C4-2B (cell line): ENCODE results near the gene CDK13.
A peak's percentile ranks its signal among the peaks of the same experiment; 100 is the strongest.

ENCODE experiments used
- H3K27ac ChIP-seq: fragments of 450-650 bp; 2 replicates; pipeline ENCODE4 v1.5.1; 2017
- ZFX ChIP-seq: fragments of 450-650 bp; IDR thresholded peaks from 2 replicates; pipeline ENCODE4 v1.6.1; 2017
- TF ChIP-seq, protein P1 (sequence below): fragments of 450-650 bp; conservative IDR thresholded peaks from 2 replicates; pipeline ENCODE4 v1.5.1; 2017; ENCODE audit warnings: mild to moderate bottlenecking

CDK13 gene

DNA sequence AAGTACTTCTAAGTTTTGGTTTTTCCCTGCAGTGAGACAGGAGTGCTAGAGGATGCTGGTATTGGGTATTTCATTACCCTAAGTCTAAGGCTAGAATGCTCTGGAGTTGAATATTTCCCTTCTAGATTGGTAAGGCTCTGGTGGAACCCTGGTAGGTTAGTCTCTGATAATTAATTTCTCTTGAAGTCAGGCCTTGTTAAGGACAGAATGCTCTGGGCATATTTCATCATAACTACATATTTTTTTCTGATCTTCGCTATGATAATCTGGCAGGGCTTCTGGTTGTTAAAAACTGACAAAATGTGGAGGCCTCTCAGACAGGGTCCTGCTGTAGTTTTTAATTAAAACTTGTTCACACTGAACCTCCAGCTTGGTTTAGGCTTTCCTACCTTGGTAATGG lies 83.8 kb downstream of the CDK13 start:
- TF ChIP-seq, protein P1, sequence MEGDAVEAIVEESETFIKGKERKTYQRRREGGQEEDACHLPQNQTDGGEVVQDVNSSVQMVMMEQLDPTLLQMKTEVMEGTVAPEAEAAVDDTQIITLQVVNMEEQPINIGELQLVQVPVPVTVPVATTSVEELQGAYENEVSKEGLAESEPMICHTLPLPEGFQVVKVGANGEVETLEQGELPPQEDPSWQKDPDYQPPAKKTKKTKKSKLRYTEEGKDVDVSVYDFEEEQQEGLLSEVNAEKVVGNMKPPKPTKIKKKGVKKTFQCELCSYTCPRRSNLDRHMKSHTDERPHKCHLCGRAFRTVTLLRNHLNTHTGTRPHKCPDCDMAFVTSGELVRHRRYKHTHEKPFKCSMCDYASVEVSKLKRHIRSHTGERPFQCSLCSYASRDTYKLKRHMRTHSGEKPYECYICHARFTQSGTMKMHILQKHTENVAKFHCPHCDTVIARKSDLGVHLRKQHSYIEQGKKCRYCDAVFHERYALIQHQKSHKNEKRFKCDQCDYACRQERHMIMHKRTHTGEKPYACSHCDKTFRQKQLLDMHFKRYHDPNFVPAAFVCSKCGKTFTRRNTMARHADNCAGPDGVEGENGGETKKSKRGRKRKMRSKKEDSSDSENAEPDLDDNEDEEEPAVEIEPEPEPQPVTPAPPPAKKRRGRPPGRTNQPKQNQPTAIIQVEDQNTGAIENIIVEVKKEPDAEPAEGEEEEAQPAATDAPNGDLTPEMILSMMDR = no peak
- TF ChIP-seq ZFX = no peak
- no peak overlapping the region for H3K27ac ChIP-seq

DNA sequence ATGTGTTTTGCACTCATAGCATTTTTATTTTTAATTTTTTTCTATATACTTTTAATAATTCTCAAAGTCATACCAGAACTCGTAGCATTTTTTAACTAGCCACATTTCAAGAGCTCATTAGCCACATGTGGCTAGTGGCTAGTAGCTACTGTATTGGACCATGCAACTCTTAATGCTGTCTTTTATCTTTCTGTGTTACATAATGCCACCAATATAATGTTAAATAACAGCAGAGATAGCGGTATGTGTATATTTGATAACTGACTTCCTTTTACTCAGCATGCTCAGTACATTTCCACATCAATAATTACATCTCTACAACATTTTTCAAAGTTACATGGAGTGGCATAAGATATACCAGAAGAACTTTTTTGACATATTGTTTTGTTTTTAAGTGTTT lies 91.4 kb downstream of the CDK13 start:
- TF ChIP-seq, protein P1 = no peak
- no peak for TF ChIP-seq ZFX
- H3K27ac ChIP-seq = no peak overlapping the region

DNA sequence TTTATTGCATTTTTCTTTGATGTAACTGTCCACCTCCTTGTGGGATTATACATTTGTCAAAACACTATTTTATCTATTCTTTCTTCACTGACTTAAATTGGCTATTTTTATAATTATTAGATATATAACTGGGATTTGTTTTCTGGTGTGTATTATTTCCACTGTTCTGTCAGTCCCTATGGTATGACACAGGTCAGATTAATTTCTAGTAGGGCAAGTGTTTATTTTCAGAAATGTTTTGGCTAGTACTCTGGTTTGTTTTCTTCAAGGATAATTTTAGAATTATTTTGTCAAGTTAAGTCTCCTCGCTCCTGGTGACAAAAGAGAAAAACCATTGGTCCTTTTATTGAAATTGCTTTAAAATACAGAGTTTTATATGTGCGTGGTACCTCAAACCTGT lies 93.1 kb downstream of the CDK13 start:
- TF ChIP-seq, protein P1 = no peak
- no peak for TF ChIP-seq ZFX
- H3K27ac ChIP-seq = no peak overlapping the region

DNA sequence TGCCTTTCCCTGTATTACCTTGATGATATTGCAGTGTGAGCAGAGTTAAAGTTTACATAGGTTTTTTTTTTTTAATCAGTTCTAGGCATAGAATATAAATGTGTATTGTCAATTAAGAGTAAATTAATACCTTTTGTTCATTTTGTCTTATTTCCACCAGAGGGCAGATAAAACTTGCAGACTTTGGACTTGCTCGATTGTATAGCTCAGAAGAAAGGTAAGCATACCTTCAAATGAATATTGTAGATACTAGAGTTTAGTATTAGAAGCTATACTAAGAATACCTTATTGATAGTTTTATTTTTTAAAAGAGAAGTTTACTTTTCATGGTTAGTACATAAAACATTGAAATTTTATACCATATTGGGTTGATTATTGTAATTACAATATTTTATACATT lies 97.6 kb downstream of the CDK13 start:
- TF ChIP-seq, protein P1 = peak; percentile 53
- no peak for TF ChIP-seq ZFX
- no peak overlapping the region for H3K27ac ChIP-seq

DNA sequence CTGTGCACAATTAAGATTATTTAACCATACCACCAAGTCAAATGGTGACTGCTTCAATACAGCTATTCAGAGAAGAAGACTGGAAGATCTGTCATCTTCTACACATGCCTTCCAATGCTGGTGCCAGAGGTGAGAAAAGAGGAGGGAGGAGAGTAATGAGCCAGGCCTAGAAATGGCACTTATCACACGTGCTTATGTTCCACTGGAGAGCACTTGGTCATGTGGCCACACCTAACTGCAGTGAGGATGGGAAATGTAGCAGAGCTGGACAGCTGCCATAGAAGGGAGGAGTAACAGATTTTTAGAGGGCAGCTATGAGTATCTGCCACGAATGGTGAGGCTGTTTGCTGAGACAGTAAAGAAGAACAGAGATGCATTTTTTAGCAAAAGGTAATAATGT lies 107.2 kb downstream of the CDK13 start:
- no peak overlapping the region for H3K27ac ChIP-seq
- TF ChIP-seq ZFX = no peak
- TF ChIP-seq, protein P1 = no peak

DNA sequence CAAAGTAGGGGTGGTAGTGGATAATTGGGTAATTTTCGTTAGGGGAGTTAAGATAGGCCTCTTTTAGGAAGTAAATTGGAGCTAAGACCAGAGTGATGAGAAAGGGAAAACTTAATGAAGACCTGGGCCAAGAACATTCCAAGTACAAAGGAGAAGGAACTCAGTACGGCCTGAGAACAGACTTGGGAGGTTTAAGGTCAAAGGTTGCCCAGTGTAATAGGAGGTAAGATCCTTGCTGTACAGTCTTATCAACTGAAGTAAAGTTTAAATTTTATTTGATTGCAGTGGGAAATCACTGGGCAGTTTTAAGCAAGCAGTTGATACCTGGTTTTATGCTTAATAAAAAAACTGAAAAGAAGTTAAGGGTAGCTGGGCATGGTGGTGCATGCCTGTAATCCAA lies 108.0 kb downstream of the CDK13 start:
- TF ChIP-seq ZFX = no peak
- TF ChIP-seq, protein P1 = no peak
- H3K27ac ChIP-seq = no peak overlapping the region

DNA sequence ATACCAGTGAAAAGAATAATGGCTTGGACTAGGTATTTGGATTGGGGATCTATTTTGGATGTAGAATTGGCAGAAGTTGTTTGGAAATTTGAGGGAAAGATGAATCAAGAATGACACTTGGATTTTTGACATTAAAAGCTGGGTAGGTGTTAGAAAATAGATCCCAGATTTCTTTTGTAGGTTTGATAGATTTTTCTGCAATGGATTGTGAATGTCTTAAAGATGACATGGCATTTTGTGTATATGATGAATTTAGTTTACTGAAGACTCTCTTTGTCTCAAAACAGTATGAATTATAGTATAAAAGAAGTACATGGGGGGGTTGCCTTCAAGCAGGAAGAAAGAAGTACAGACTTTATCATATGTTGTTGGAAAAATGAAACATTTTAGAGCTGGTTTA lies 108.6 kb downstream of the CDK13 start:
- no peak for TF ChIP-seq ZFX
- TF ChIP-seq, protein P1 = no peak
- H3K27ac ChIP-seq = no peak overlapping the region
